ENCODE results near the gene GFAP.
"Not testable (repeated sequence)": the region's sequence is repeated elsewhere in the genome, so short reads cannot be mapped to it uniquely, and the experiment has no call there.

GFAP gene

GRCh38 chr17:44915321-44915726 is at the start of gene GFAP:
TSS of gene GFAP (minus strand) at chr17:44915500. CDS start at chr17:44915486, 14 bp downstream.
- H3K4me3 ChIP-seq (ENCODE audit: low read depth, low read length) = no peak within 1 kb of the TSS
- no peak for DNase-seq (ENCODE audit: low read depth)

- DNase-seq (ENCODE audit: low read depth) = no peak
- no peak overlapping the region for H3K4me3 ChIP-seq (ENCODE audit: low read depth, low read length)
Observed at GRCh38 chr17:44961921-44962350, 46.6 kb upstream of the GFAP start.

- H3K4me3 ChIP-seq (ENCODE audit: low read depth, low read length) = no peak overlapping the region
- DNase-seq (ENCODE audit: low read depth) = no peak
Observed at GRCh38 chr17:44960691-44961090, 45.4 kb upstream of the GFAP start.

- peak overlapping the region; percentile 13 for H3K4me3 ChIP-seq (ENCODE audit: low read depth, low read length)
- DNase-seq (ENCODE audit: low read depth) = no peak
Observed at GRCh38 chr17:44959821-44960531, 44.7 kb upstream of the GFAP start.

- no peak overlapping the region for H3K4me3 ChIP-seq (ENCODE audit: low read depth, low read length)
- no peak for DNase-seq (ENCODE audit: low read depth)
Observed at GRCh38 chr17:44956998-44957981, 42.0 kb upstream of the GFAP start.

- peak; percentile 43 for DNase-seq (ENCODE audit: low read depth)
- no peak overlapping the region for H3K4me3 ChIP-seq (ENCODE audit: low read depth, low read length)
Observed at GRCh38 chr17:44955674-44956425, 40.5 kb upstream of the GFAP start.

- no peak overlapping the region for H3K4me3 ChIP-seq (ENCODE audit: low read depth, low read length)
- DNase-seq (ENCODE audit: low read depth) = no peak
Observed at GRCh38 chr17:44952946-44953475, 37.7 kb upstream of the GFAP start.

GRCh38 chr17:44948315-44948795 is 33.1 kb upstream of the GFAP start:
- no peak for DNase-seq (ENCODE audit: low read depth)

GRCh38 chr17:44947461-44948314 is 32.4 kb upstream of the GFAP start, which contains the start of gene KIF18B:
TSS of gene KIF18B (minus strand) at chr17:44947773. CDS start at chr17:44936344, 11,429 bp downstream.
- peak within 1 kb of the TSS; percentile 89 for H3K4me3 ChIP-seq (ENCODE audit: low read depth, low read length)
- DNase-seq (ENCODE audit: low read depth) = peak; percentile 72

More at GRCh38 chr17:44948315-44948795, 33.1 kb upstream of the GFAP start:
- H3K4me3 ChIP-seq (ENCODE audit: low read depth, low read length) = peak overlapping the region; percentile 89

- not testable (repeated sequence) for H3K4me3 ChIP-seq (ENCODE audit: low read depth, low read length); DNase-seq (ENCODE audit: low read depth)
Observed at GRCh38 chr17:44945652-44946051, 30.4 kb upstream of the GFAP start.

- DNase-seq (ENCODE audit: low read depth) = no peak
- H3K4me3 ChIP-seq (ENCODE audit: low read depth, low read length) = no peak overlapping the region
Observed at GRCh38 chr17:44942456-44942855, 27.2 kb upstream of the GFAP start.

GRCh38 chr17:44941712-44942331 is 26.5 kb upstream of the GFAP start:
- H3K4me3 ChIP-seq (ENCODE audit: low read depth, low read length) = no peak overlapping the region
- DNase-seq (ENCODE audit: low read depth) = no peak

- no peak for DNase-seq (ENCODE audit: low read depth)
Observed at GRCh38 chr17:44940768-44941167, 25.5 kb upstream of the GFAP start.

GRCh38 chr17:44940317-44940716 is 25.0 kb upstream of the GFAP start:
- no peak for DNase-seq (ENCODE audit: low read depth)
- no peak overlapping the region for H3K4me3 ChIP-seq (ENCODE audit: low read depth, low read length)

More at GRCh38 chr17:44940768-44941167, 25.5 kb upstream of the GFAP start:
- H3K4me3 ChIP-seq (ENCODE audit: low read depth, low read length) = no peak overlapping the region

GRCh38 chr17:44935116-44935515 is 19.8 kb upstream of the GFAP start:
- DNase-seq (ENCODE audit: low read depth) = no peak

GRCh38 chr17:44934745-44935105 is 19.4 kb upstream of the GFAP start:
- no peak for DNase-seq (ENCODE audit: low read depth)

More at GRCh38 chr17:44935116-44935515, 19.8 kb upstream of the GFAP start:
- H3K4me3 ChIP-seq (ENCODE audit: low read depth, low read length) = no peak overlapping the region

GRCh38 chr17:44933824-44934744 is 18.8 kb upstream of the GFAP start:
- no peak overlapping the region for H3K4me3 ChIP-seq (ENCODE audit: low read depth, low read length)

More at GRCh38 chr17:44934745-44935105, 19.4 kb upstream of the GFAP start:
- H3K4me3 ChIP-seq (ENCODE audit: low read depth, low read length) = no peak overlapping the region

More at GRCh38 chr17:44933824-44934744, 18.8 kb upstream of the GFAP start:
- no peak for DNase-seq (ENCODE audit: low read depth)
